GM21825 (cell line): Measurements from ENCODE around the gene SPACA4.

Experiments
- ATAC-seq: cut with Tn5 transposase; IDR thresholded peaks from one replicate; pipeline ENCODE4 v1.9.1; 2021; ENCODE audit warnings: mild to moderate bottlenecking, moderate library complexity; ENCODE audit not compliant: unreplicated experiment

The SPACA4 gene

DNA sequence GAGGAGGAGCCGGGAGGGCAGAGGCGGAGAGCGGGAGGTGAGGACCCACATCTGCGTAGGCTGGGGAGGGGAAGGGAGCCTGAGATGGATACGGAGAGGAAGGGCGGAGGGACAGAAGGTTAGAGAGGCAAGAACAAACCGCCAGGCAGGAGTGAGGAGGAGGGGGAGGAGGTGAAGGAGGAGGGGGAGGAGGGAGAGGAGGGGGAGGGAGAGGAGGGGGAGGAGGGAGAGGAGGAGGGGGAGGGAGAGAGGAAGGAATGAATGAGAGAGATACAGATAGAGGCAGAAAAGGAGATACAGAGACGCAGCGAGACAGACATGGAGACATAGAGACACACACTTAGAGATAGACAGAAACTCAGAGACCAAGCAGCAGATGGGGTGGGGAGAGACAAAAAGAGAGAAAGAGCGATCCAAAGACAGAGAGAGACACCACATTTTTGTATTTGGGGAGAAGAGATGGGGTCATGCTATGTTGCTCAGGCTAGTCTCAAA lies 40.2 kb downstream of the SPACA4 start:
- no peak for ATAC-seq

DNA sequence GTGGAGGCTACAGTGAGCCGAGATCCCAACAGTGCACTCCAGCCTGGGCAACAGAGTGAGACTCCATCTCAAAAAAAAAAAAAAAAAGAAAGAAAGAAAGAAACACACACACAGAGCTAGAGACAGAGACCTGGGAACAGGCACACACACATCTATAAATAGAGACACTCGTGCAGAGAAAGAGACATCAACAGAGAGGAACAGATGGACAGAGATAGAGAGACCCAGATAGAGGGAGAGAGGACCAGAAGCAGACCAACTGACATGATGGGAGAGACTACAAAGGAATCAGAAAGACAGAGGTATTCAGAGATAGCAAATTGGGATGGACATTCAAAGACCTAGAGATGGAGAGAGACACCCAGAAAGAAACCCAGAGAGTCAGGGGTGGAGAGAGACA lies 41.6 kb downstream of the SPACA4 start:
- no peak for ATAC-seq

- ATAC-seq: no peak
Observed at GRCh38 chr19:48650974-48651682, 44.6 kb downstream of the SPACA4 start.

- no peak for ATAC-seq
Observed at GRCh38 chr19:48651683-48652048, 45.1 kb downstream of the SPACA4 start.

DNA sequence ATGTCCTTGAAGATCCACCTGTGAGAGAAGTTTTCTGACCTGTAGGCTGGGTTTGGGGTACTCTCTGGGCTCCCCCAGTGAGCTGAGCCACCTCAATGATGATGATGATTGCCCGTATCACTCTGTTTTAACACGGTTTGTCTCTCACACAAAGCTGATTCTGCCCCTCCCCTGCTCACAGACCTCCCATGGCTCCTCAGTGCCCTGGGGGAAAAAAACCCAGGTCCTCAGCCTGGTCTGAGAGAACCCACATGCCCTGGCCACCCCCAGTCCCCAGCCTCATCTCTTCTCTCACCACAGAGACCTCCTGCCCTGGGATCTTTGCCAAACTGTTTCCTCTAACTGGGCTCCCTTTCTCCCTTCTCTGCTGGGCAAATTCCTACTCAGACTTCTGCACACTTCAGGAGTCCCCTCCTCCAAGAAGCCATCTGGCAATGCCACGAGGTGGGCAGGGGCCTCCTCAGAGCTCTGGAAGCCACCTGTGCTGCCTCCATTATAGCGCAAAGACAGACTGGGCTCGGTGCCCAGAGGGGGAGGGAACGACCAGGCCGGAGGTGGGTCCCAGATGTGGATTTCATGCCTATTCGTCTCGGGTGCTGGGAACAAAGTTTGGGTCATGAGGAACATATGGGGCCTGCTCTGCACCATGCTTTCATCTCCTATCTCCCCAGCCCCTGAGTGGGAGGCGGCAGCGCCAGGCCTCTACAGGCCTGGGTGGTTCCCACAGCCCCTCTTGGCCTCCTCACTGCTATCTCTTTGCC lies 47.9 kb downstream of the SPACA4 start:
- ATAC-seq: no peak

GRCh38 chr19:48656840-48657474 lies 50.4 kb downstream of the SPACA4 start:
- no peak for ATAC-seq
